Lung (tissue), 12 donors: ENCODE results near the gene SLC37A4. TPM values are rescaled to one million over a fixed set of nuclear protein-coding genes. Genes with fewer than 3 reads are reported as not detected.

Experiments
- ATAC-seq: fragments of 200-7000 bp; cut with Tn5 transposase; one replicate; pipeline ENCODE4 v1.9.1; 2020; ENCODE audit warnings: moderate number of reproducible peaks; ENCODE audit not compliant: insufficient read depth, low FRiP score
- DNase-seq, 3 donors: peaks; one replicate each; pipeline ENCODE4 v3.0.0-alpha.2; 2013 to 2017
- H3K27ac ChIP-seq, 2 donors: one replicate each; pipeline ENCODE4 v1.5.1; 2013; ENCODE audit warnings: mild to moderate bottlenecking in 2 of 2, moderate library complexity in 2 of 2, control low read depth in 1 of 2, inconsistent platforms in 1 of 2, low read depth in 1 of 2, low read length in 1 of 2
- H3K27me3 ChIP-seq, 3 donors: one replicate each; pipeline ENCODE4 v1.5.1; 2013; ENCODE audit warnings: low read length in 2 of 3; ENCODE audit not compliant: control insufficient read depth in 3 of 3, insufficient read depth in 3 of 3
- H3K36me3 ChIP-seq, 4 donors: one replicate each; pipeline ENCODE4 v1.5.1; 2013; ENCODE audit warnings: low read length in 4 of 4, mild to moderate bottlenecking in 1 of 4, moderate library complexity in 1 of 4; ENCODE audit not compliant: control insufficient read depth in 4 of 4, insufficient read depth in 4 of 4
- H3K4me1 ChIP-seq, 5 donors: one replicate each; pipeline ENCODE4 v1.5.1; 2013; ENCODE audit warnings: low read length in 5 of 5, mild to moderate bottlenecking in 2 of 5, moderate library complexity in 1 of 5; ENCODE audit not compliant: control insufficient read depth in 5 of 5, insufficient read depth in 5 of 5
- H3K4me3 ChIP-seq: one replicate; pipeline ENCODE4 v1.5.1; 2013; ENCODE audit warnings: mild to moderate bottlenecking, control low read depth, moderate library complexity
- H3K9ac ChIP-seq, 2 donors: one replicate each; pipeline ENCODE4 v1.5.1; 2013; ENCODE audit warnings: low read length in 2 of 2, control low read depth in 1 of 2; ENCODE audit not compliant: insufficient read depth in 1 of 2
- H3K9me3 ChIP-seq, 4 donors: one replicate each; pipeline ENCODE4 v1.5.1; 2013; ENCODE audit warnings: low read length in 3 of 4, mild to moderate bottlenecking in 1 of 4, moderate library complexity in 1 of 4; ENCODE audit not compliant: control insufficient read depth in 4 of 4, insufficient read depth in 3 of 4
- CTCF ChIP-seq: IDR thresholded peaks from 2 replicates; pipeline ENCODE4 v1.5.1; 2012; ENCODE audit warnings: mild to moderate bottlenecking; ENCODE audit errors: control extremely low read depth, extremely low read depth
- WGBS, 2 donors: extraction: QIAGEN DNeasy Blood & Tissue Kit; methylation state at CpG; one replicate each; pipeline ENCODE4 v1.1.7; 2013; 5-methylcytosine and 5-hydroxymethylcytosine counted together
- polyA plus RNA-seq, 2 donors: library from polyadenylated mRNA; stranded (reverse); fragments of 200-250 nt; gene quantifications; one replicate each; pipeline ENCODE4 v1.2.1, GENCODE V29; 2013
- total RNA-seq, 2 donors: library from RNA; depleted of rRNA in 1 of 2; stranded (reverse); fragments of >200 nt in 1 of 2; gene quantifications; one replicate each; pipeline ENCODE4 v1.2.1, GENCODE V29; 2014 to 2021
- donor health status: control.
- donor health status: control.
- donor health status: Bipolar disorder and iron deficiency.
- donor health status: healthy.
- donor health status: DM: yes; HTN: yes; CAD: no.

SLC37A4 gene
- total and polyA plus RNA-seq, 4 donors, result 8.2 to 16.2 (median 13.5) TPM

GRCh38 chr11:118998822-118999221 is 31.9 kb downstream of the SLC37A4 start:
- 50 to 71% methylated on average over 6 of the region's 6 CpGs for WGBS, 2 donors
- ATAC-seq, result no peak
- TF ChIP-seq CTCF, result no peak

GRCh38 chr11:118998388-118998717 is 32.3 kb downstream of the SLC37A4 start:
- peak overlapping the region; percentile 69 to 95 for H3K27ac ChIP-seq
- TF ChIP-seq CTCF, result no peak
- 1 to 6% methylated on average over 18 to 19 of the region's 19 CpGs for WGBS, 2 donors
- ATAC-seq (peak; percentile 6), DNase-seq (peak in 1 of 3 donors; percentile 16)
- H3K4me3 ChIP-seq, result peak overlapping the region; percentile 94
- no peaks in the 10 kb centered on the region for H3K9me3 ChIP-seq
- peak overlapping the region; percentile 16 to 46 for H3K9ac ChIP-seq
- peaks cover 5 to 14% (median 11%) of the 10 kb centered on the region in 4 donors for H3K36me3 ChIP-seq
- no peaks in the 10 kb centered on the region for H3K27me3 ChIP-seq
- H3K4me1 ChIP-seq, result peaks cover 0 to 20% (median 5%) of the 10 kb centered on the region in 5 donors

More at GRCh38 chr11:118998822-118999221, 31.9 kb downstream of the SLC37A4 start:
- Histone ChIP-seq H3K36me3 (peaks cover 5 to 14% (median 11%) of the 10 kb centered on the region in 4 donors), H3K4me3 (peak overlapping the region; percentile 94), H3K27me3 (no peaks in the 10 kb centered on the region), H3K9ac (peak overlapping the region; percentile 16 to 46), H3K4me1 (peaks cover 0 to 20% (median 5%) of the 10 kb centered on the region in 5 donors), H3K27ac (peak overlapping the region; percentile 69 to 95), H3K9me3 (no peaks in the 10 kb centered on the region)
- peak in 1 of 3 donors; percentile 13 for DNase-seq

GRCh38 chr11:118997627-118998387 is 32.9 kb downstream of the SLC37A4 start, which contains the start of gene CENATAC:
TSS of gene CENATAC (plus strand) at chr11:118998138. CDS start at chr11:118998198, 60 bp downstream.
- TF ChIP-seq CTCF, result no peak
- no peaks in the 10 kb centered on the region for H3K9me3 ChIP-seq
- H3K9ac ChIP-seq, result peak within 1 kb of the TSS; percentile 16 to 46
- H3K4me1 ChIP-seq, result peaks cover 0 to 20% (median 5%) of the 10 kb centered on the region in 5 donors
- DNase-seq, result peak; percentile 93 to 95 (median 94)
- peak; percentile 97 for ATAC-seq
- peak within 1 kb of the TSS; percentile 94 for H3K4me3 ChIP-seq
- H3K27ac ChIP-seq, result peak within 1 kb of the TSS; percentile 69 to 95
- WGBS, 2 donors, result 0 to 1% methylated on average over 54 of the region's 54 CpGs
- no peaks in the 10 kb centered on the region for H3K27me3 ChIP-seq
- H3K36me3 ChIP-seq, result peaks cover 5 to 11% (median 10%) of the 10 kb centered on the region in 4 donors
